AG10803 (cell line): ENCODE results near the gene ABCG1.

Source experiments
- DNase-seq: peaks from one replicate; pipeline ENCODE4 v3.0.0; 2010; ENCODE audit warnings: low read depth
- H3K4me3 ChIP-seq: 2 replicates; pipeline ENCODE4 v1.5.1; 2011; ENCODE audit warnings: mild to moderate bottlenecking, low read length, control low read depth
- CTCF ChIP-seq: conservative IDR thresholded peaks from 2 replicates; pipeline ENCODE4 v1.5.1; 2011; ENCODE audit warnings: mild to moderate bottlenecking, low read length, control low read depth, inconsistent platforms

The ABCG1 gene

DNA sequence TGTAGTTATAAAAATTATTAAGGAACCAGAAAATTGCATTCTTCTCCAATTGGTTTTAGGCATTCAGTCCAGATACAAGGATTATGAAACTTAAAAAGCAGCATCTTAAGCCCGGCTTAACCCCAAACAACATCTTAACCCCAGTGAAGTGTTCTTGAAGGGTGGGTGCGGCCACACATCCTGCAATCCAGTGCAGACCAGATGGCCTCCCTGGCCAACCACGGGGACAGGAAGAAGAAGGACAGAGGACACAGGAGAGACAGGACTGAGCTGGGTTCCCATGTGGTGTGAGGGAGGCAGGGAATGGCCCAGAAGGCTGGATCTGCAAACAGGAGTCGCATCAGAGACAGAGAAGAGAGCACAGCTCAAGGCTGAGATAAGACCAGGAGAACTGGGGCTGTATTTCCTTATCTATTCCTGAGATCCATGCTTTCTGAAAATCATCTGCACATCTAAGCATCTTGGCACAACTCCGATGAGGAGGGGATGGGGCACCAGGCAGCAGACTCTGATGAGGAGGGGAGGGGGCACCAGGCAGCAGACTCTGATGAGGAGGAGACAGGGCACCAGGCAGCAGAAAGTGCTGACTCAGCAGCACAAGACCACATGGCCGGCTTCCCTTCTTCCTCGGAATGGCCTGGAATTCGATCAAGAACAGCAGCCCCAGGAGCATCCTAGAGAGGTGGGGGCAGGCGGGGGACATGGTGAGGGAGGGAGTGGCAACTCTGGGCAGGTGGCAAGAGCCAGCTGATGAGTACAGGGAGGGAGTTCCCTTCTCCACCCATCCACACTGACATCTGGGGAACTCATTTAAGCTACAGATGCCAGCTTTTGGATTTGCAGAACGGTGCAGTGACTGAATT is 26.6 kb downstream of the ABCG1 start:
- no peak for TF ChIP-seq CTCF
- no peak overlapping the region for H3K4me3 ChIP-seq
- no peak for DNase-seq

DNA sequence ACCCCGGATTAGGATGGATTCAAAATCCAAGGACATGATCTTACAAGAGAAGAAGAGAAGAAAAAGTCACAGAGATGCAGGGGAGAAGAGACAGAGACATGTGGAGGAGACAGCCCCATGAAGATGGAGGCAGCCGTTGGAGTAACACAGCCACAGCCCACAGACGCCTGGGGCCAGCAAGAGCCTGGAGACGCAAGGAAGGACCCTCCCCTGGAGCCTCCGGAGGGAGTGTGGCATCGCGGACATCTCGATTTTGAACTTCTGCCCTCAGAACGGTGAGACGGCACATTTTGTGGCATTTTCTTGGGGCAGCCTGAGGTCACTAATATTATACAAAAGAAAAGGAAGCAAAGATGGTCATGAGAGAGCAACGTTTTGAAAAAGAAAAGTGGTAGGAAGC is 28.8 kb downstream of the ABCG1 start:
- no peak overlapping the region for H3K4me3 ChIP-seq
- TF ChIP-seq CTCF = no peak
- DNase-seq = no peak

DNA sequence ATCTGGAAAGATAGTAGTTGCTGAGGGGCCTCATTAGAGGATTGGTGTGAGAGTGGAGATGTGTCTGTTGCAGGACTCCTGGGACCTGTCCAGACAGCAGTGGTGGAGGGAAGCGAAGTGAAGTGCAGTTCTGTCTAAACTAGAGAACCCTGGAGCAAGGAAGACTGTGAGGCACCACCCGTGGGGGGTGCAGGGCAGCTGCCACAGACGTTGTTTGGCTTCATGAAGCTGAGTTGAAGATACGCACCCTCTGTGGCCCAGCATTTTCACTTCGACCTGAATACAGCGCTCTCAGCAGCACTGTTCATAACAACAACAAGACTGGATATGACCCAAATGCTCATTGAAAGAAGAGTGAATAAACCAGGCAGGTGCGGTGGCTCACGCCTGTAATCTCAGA is 29.3 kb downstream of the ABCG1 start:
- no peak overlapping the region for H3K4me3 ChIP-seq
- TF ChIP-seq CTCF = no peak
- DNase-seq = no peak

DNA sequence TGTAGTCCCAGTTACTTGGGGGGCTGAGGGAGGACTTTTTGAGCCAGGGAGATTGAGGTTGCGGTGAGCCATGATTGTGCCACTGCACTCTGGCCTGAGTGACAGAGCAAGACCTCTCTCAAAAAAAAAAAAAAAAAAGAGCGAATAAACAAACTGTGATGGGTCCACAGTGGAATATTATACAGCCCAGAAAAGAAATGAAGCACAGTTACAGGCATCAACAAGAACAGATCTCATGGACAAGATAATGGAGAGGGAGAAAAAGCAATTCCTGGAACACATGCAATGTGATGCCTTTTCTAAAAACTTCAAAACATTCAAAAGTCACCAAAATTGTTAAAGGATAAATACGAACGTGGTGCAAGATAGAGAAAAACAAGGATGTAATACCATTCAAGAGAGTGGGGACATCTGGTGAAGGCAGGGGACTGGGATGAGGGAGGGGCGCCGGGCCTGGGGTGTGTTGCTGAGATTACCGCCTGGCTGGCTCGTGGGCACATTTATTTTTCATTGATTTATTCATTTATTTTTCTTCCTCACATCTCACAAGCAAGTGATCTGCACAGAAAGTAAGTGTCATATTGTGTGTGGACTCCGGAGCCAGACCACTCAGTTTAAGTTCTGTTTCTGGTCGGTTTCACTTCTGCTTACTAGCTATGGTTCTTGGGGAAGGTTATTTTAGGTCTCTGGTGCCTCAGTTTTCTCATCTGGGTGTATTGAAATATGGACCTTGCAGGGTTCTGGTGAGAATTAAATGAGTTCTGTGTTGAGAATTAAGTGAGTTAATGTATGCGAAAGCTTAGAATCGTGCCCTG is 30.1 kb downstream of the ABCG1 start:
- no peak overlapping the region for H3K4me3 ChIP-seq
- no peak for TF ChIP-seq CTCF

GRCh38 chr21:42250422-42251403 is 31.8 kb downstream of the ABCG1 start:
- no peak for TF ChIP-seq CTCF
- DNase-seq = no peak
- no peak overlapping the region for H3K4me3 ChIP-seq

More for the DNA sequence above, 30.1 kb downstream of the ABCG1 start:
- no peak for DNase-seq

DNA sequence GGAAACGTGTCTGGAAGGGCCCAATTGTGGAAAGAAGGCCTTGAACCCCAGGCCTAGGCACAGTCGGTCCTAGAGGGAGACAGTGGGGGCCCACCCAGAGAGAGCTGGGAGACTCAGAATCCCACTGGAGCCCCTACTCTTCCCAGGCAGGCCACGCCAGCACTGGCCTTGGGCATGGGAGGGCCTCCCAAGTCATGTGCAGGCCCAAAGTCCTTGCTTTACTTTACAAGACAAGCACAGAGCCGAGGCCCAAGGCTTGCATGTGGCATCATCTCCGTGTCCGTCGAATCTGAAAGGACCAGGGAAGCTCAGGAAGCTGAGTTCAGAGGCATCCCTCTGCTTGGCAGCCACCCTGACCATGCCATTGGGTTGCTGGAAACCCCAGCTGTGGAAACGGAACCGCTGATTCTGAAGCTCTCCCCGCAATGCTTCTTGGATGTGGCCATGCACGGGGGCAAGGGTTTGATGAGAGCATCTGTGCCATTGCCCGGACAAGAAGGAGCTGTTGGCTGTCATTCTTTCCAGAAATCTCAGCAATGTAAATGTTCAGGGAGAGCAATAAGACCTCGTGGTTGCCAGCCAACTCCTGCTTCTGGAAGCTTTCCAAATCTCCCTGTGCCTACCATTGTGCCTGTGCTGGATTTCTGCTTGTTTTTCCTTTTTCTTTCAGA is 32.8 kb downstream of the ABCG1 start:
- no peak for DNase-seq

More for the DNA sequence above, 32.8 kb downstream of the ABCG1 start:
- no peak overlapping the region for H3K4me3 ChIP-seq
- no peak for TF ChIP-seq CTCF
